GM21390 (cell line): Measurements from ENCODE around the gene SIGLEC7.
"Not testable (repeated sequence)": the region's sequence is repeated elsewhere in the genome, so short reads cannot be mapped to it uniquely, and the experiment has no call there.

Experiments
- ATAC-seq: cut with Tn5 transposase; IDR thresholded peaks from one replicate; pipeline ENCODE4 v1.9.1; 2021; ENCODE audit not compliant: unreplicated experiment

SIGLEC7 gene

GRCh38 chr19:51137792-51138425 lies 4.2 kb upstream of the SIGLEC7 start:
- no peak for ATAC-seq

GRCh38 chr19:51138549-51138979 lies 3.5 kb upstream of the SIGLEC7 start:
- no peak for ATAC-seq

- ATAC-seq = no peak
Observed at GRCh38 chr19:51139299-51140014, 2.6 kb upstream of the SIGLEC7 start.

GRCh38 chr19:51140441-51140840 lies 1.7 kb upstream of the SIGLEC7 start:
- ATAC-seq = no peak

- no peak for ATAC-seq
Observed at GRCh38 chr19:51141181-51141580, 920 bp upstream of the SIGLEC7 start.

GRCh38 chr19:51142809-51143475 lies 841 bp downstream of the SIGLEC7 start:
- not testable (repeated sequence) for ATAC-seq

GRCh38 chr19:51143486-51143885 lies 1.4 kb downstream of the SIGLEC7 start:
- ATAC-seq = no peak

- no peak for ATAC-seq
Observed at GRCh38 chr19:51144482-51145045, 2.5 kb downstream of the SIGLEC7 start.

GRCh38 chr19:51145916-51146493 lies 3.9 kb downstream of the SIGLEC7 start:
- no peak for ATAC-seq

GRCh38 chr19:51146751-51147150 lies 4.7 kb downstream of the SIGLEC7 start:
- no peak for ATAC-seq

GRCh38 chr19:51147663-51148062 lies 5.6 kb downstream of the SIGLEC7 start:
- ATAC-seq = no peak

GRCh38 chr19:51148580-51148979 lies 6.5 kb downstream of the SIGLEC7 start:
- no peak for ATAC-seq

GRCh38 chr19:51150627-51151026 lies 8.5 kb downstream of the SIGLEC7 start:
- ATAC-seq = no peak

GRCh38 chr19:51156710-51157109 lies 14.6 kb downstream of the SIGLEC7 start:
- no peak for ATAC-seq

- ATAC-seq = no peak
Observed at GRCh38 chr19:51157265-51157664, 15.2 kb downstream of the SIGLEC7 start.

- ATAC-seq = no peak
Observed at GRCh38 chr19:51158474-51159129, 16.5 kb downstream of the SIGLEC7 start.

GRCh38 chr19:51159656-51160055 lies 17.6 kb downstream of the SIGLEC7 start:
- ATAC-seq = no peak

- no peak for ATAC-seq
Observed at GRCh38 chr19:51161266-51161665, 19.2 kb downstream of the SIGLEC7 start.

GRCh38 chr19:51161867-51162496 lies 19.9 kb downstream of the SIGLEC7 start:
- ATAC-seq = no peak

GRCh38 chr19:51163257-51163656 lies 21.2 kb downstream of the SIGLEC7 start:
- no peak for ATAC-seq
